ENCODE results near the gene HLA-DPA1. TPM values are rescaled to one million over a fixed set of nuclear protein-coding genes. Genes with fewer than 3 reads are reported as not detected.
A peak's percentile ranks its signal among the peaks of the same experiment; 100 is the strongest.

HLA-DPA1 gene
- total RNA-seq, 4 donors from 2014 or later, result 57.1 to 127 (median 96.8) TPM

- intact Hi-C loops (cut with DNase I; ENCODE audit: low total_unique reads), result no loop called here
- TF ChIP-seq CTCF (IDR thresholded peaks at IDR 0.05), result no peak
- no peak for TF ChIP-seq POLR2A (IDR thresholded peaks at IDR 0.05)
- no peak overlapping the region for H3K4me3 ChIP-seq (ENCODE audit: low read depth, poor library complexity, severe bottlenecking)
- DNase-seq (ENCODE audit: low spot score in 2 of 2), result peak in 1 of 2 donors; percentile 42
- 55 to 60% methylated on average over 6 of the region's 6 CpGs for WGBS, 2 donors
Measured at GRCh38 chr6:33029328-33030184, 43.9 kb downstream of the HLA-DPA1 start.

- no peak for DNase-seq (ENCODE audit: low spot score in 2 of 2)
- WGBS, 2 donors, result 15 to 19% methylated on average over 1 of the region's 1 CpG
- TF ChIP-seq POLR2A (IDR thresholded peaks at IDR 0.05) (no peak), CTCF (IDR thresholded peaks at IDR 0.05) (no peak)
- intact Hi-C loops (cut with DNase I; ENCODE audit: low total_unique reads), result no loop called here
- H3K4me3 ChIP-seq (ENCODE audit: low read depth, poor library complexity, severe bottlenecking), result no peak overlapping the region
Measured at GRCh38 chr6:33028220-33028849, 45.1 kb downstream of the HLA-DPA1 start.

- no peak for DNase-seq (ENCODE audit: low spot score in 2 of 2)
- H3K4me3 ChIP-seq (ENCODE audit: low read depth, poor library complexity, severe bottlenecking), result no peak overlapping the region
- TF ChIP-seq POLR2A (IDR thresholded peaks at IDR 0.05), result no peak
- no peak for TF ChIP-seq CTCF (IDR thresholded peaks at IDR 0.05)
- intact Hi-C loops (cut with DNase I; ENCODE audit: low total_unique reads), result no loop called here
Measured at GRCh38 chr6:33024521-33024920, 48.9 kb downstream of the HLA-DPA1 start.

- intact Hi-C loops (cut with DNase I; ENCODE audit: low total_unique reads), result no loop called here
- WGBS, 2 donors, result 65 to 85% methylated on average over 3 of the region's 3 CpGs
- no peak for TF ChIP-seq POLR2A (IDR thresholded peaks at IDR 0.05)
- no peak for TF ChIP-seq CTCF (IDR thresholded peaks at IDR 0.05)
- DNase-seq (ENCODE audit: low spot score in 2 of 2), result no peak
- H3K4me3 ChIP-seq (ENCODE audit: low read depth, poor library complexity, severe bottlenecking), result no peak overlapping the region
Measured at GRCh38 chr6:33023536-33023935, 49.9 kb downstream of the HLA-DPA1 start.

GRCh38 chr6:33021917-33022316 lies 51.5 kb downstream of the HLA-DPA1 start:
- intact Hi-C loops (cut with DNase I; ENCODE audit: low total_unique reads), result no loop called here
- 90 to 91% methylated on average over 11 of the region's 11 CpGs for WGBS, 2 donors
- H3K4me3 ChIP-seq (ENCODE audit: low read depth, poor library complexity, severe bottlenecking), result no peak overlapping the region
- TF ChIP-seq CTCF (IDR thresholded peaks at IDR 0.05) (no peak), POLR2A (IDR thresholded peaks at IDR 0.05) (no peak)
- no peak for DNase-seq (ENCODE audit: low spot score in 2 of 2)
